Vagina (tissue), 2 donors: ENCODE measurements around the gene SLC8A1.

Experiments used
- CTCF ChIP-seq, 3 experiments: fragments of 450-650 bp in 2 of 3; fragments of 200-600 bp in 1 of 3; sonication (generic) in 1 of 3; IDR thresholded peaks; one replicate each; pipeline ENCODE4 v1.5.1; 2017 to 2019; ENCODE audit warnings: antibody characterized with exemption in 3 of 3, mild to moderate bottlenecking in 2 of 3, moderate library complexity in 2 of 3
- POLR2AphosphoS5 ChIP-seq, 2 donors: sonication (generic); formaldehyde crosslinking; IDR thresholded peaks; one replicate each; pipeline ENCODE4 v1.9.0; 2017; ENCODE audit warnings: antibody characterized with exemption in 2 of 2, mild to moderate bottlenecking in 2 of 2, low read depth in 1 of 2; ENCODE audit not compliant: insufficient read depth in 1 of 2

DNA sequence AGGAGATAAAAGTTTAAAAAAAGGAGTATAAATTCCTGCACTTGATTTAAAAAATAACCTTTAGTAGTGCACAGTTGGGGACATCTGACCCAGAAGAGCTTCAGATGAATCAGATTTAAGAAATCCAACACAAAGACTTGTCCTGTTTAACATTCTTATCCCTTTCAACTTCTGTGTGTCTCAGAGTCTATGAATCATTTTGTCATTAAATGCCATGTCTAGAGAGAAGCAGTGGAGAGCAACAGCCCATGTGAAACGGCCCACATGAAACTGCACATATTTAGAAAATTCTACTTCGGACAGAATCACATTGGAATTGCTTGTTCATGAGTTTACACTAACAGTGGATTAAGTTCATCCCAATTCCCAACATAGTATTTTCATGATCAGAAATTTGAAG is 278.6 kb downstream of the SLC8A1 start:
- TF ChIP-seq CTCF (IDR thresholded peaks at IDR 0.05), result no peak
- no peak for TF ChIP-seq POLR2AphosphoS5 (IDR thresholded peaks at IDR 0.05; ENCODE audit: insufficient read depth in 1 of 2, low read depth in 1 of 2)
